Mucosa of gallbladder (tissue), 1 donor: ENCODE results near the gene MYL12B. TPM values are rescaled to one million over a fixed set of nuclear protein-coding genes. Genes with fewer than 3 reads are reported as not detected.
"Not testable (repeated sequence)": the region's sequence is repeated elsewhere in the genome, so short reads cannot be mapped to it uniquely, and the experiment has no call there.

Experiments used
- DNase-seq: peaks from one replicate; pipeline ENCODE4 v3.0.0-alpha.2; 2020; ENCODE audit warnings: low spot score
- total RNA-seq: library from RNA; stranded (reverse); gene quantifications from one replicate; pipeline ENCODE4 v1.2.1, GENCODE V29; 2021
- donor health status: DM: no; HTN: no; CAD: no.

The MYL12B gene
- total RNA-seq, 1 donor from 2014 or later: 342 TPM

DNA sequence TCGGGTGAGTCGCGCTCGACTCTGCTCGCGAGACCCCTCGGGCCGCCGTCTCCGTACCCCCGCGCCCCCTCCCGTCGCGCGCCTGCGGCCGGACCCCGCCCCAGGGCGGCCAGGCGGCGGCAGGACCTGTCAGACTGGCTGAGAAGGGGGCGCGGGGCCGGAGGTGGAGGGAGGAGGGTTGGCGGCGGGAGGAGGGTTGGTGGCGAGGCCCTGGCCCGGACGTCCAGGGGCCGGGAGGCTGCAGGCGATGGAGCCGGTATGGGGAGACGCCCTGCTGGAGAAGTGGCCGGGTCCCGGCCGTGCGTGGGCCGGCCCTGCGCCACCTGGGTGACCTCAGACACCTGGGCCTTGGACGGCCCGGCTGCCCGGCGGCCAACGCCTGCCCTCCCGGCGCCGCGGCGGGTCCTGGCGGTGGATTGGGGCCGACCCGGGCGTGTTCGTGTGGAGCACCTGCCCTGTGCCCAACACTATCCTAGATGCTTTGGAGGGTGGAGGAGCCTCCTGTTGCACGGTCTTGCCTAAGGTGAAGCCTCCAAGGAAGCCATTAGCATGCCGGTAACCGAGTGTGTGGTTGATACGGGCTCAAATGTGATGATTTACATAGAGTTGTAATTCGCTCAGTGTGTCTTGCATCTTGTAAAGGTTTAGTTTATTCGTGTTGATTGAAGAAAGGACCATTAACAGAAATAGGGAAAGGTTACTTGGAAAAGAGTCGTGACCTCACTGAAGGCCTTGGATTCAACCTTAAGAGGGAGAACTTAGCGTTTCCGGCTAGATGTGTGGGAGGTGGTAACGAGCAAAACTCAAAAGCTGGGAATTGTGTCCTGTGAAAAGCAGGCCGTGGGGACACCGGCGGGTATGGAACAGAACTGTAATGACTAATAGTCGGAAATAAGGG lies 550 bp downstream of the MYL12B start:
- DNase-seq: no peak

DNA sequence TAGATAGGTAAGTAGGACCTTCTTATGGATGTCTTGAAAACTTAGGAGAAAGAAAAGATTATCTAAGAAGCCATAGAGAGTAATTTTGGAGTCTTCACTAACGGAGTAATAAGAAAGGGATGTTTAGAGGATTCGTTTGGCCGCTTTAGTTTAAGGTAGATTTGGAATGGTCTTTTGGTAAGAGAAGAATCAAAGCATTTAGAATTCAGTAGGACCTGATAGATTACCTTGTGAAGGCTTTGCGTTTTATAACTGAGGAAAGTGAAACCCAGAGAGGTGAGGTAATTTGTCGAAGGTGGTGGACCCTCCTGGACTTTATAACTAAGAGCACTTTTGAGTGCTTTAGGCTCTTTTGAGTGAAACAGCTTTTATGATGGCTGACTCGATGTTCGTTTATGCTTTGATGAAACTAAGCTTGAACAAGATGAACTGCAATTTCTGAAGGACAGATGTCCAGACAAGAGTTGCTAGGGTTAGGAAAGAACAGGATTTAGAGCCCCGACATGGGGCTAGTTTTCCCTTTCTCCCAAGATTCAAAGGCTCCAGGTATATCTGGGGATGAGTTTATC lies 1.3 kb downstream of the MYL12B start:
- DNase-seq: no peak

DNA sequence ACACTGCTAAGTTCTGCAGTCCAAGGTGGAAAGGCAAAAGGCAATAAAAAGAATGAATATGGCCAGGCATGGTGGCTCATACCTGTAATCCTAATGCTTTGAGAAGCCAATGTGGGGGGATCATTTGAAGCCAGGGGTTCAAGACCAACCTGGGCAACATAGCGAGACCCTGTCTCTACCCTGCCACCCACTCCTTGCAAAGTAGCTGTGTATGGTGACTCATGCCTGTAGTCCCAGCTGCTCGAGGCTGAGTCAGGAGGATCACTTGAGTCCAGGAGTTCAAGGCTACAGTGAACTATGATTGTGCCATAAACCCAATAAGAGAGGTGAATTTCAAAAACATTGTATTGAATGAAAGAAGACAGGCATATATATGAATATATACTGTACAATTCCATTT lies 2.4 kb downstream of the MYL12B start:
- DNase-seq: no peak

DNA sequence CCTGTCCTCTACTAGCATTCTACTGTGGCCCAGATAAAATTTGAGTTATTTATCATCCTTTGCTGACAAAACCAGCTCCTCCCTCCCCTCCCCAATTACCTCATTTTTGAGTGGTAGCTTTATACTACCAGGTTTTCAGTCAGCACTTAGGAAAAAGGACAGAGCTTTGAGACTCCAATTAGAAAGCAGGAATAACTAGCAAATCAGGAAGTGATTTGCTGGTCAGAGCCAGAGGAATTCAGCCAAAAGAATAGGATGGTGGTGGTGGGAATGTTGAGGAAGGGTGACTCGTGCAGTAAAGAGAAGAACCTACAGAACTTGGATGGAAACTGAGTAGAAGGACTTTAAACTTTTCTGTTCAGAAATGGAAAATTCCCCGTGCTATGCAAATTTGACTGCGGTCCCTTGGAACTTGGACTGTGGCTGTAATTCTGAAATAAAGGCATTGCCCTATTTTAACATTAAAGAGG lies 3.7 kb downstream of the MYL12B start:
- no peak for DNase-seq

- DNase-seq: no peak
Measured at GRCh38 chr18:3266062-3266608, 4.2 kb downstream of the MYL12B start.

- no peak for DNase-seq
Measured at GRCh38 chr18:3268306-3268705, 6.4 kb downstream of the MYL12B start.

DNA sequence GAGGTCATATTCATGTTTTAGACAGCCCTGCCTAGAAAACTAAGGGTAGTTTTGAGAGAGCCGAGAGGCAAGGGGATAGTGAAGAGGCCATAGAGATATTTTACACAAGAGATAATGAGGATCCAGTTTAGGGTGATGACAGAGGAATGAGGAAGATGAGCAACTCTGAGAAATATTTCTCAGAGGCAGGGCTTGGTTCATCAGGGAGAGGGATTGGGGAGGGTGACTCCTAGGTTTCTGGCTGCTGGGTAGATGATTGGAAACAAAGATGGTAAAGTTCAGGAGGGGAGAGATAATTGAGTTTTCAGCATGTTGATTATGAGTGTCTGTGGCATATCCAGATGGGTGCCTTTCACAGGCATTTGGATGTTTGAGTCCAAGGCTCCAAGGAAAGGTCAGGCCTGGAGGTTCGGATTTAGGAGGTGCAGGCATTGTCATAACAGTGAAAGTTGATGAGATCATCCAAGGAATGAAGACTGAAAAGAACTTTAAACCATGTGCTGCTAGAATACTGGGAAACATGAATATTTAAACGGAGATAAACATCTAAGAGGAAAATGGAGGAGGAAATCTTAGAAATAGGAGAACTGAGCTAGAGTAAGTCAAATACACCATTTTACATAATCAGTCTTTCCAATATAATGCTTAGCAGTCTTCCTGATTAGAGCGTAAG lies 7.4 kb downstream of the MYL12B start:
- DNase-seq: no peak

DNA sequence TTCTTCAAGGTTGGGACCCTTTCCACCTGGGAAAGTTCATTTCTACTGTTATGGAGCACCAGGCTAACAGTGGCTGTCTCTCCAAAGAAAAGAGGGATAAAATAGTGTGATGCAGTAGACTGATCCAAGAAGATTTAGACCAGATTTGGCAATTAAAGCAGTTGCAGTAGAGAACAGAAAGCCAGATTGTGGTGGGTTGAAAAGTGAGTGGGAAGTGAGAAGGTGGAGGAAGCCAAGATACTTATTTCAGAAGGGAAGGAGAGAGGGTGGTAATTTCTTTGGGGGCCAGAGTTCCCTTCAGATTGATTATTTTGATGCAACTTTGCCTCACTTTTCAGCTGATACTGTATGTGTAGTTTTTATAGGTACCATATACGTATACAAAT lies 8.0 kb downstream of the MYL12B start:
- no peak for DNase-seq

GRCh38 chr18:3273042-3273441 lies 11.1 kb downstream of the MYL12B start:
- no peak for DNase-seq

- not testable (repeated sequence) for DNase-seq
Measured at GRCh38 chr18:3277643-3278213, 15.8 kb downstream of the MYL12B start.

DNA sequence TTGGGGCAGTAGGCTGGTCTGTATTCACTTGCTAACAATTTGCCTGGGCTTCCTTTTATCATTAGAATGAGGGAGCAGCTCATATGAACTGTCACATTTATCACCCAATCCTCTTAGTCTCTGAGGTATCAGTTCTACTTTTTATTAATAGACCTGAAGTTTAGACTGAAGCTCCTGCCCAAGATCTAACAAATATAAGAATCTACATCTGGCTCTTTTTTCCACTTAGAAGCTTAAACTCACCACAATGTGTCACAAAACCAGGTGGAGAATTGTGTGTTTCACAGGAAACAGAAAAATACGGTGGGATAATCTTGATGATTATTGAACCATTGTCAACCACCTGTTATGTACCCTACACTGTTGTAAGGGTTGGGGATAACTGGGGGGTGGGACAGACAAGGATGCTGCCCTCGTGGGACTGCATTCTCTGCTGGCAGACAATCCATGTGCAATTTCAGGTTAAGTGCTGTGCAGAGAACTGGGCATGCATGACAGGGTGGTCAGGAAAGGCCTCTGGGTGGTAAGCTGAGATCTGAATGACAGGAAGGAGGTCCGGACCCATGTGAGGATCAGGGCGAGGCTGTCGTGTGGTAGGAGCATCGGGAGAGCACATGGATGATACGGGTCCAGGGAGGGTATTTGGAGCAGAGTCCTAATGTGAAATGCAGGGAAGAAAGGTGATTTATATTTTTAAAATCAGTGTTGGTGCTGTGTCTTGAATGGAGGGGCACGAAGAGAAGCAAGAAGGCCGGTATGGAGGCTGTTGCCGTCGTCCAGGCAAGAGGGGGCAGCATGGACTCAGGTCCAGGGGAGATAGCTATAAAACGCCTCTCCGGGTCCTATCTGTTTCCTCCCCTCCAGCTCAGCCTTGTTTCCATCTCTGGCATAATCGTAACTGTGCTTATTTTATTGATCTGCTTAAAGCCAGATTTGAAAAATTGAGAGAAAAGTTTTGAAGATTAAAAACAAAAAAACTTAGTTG lies 17.6 kb downstream of the MYL12B start:
- no peak for DNase-seq

DNA sequence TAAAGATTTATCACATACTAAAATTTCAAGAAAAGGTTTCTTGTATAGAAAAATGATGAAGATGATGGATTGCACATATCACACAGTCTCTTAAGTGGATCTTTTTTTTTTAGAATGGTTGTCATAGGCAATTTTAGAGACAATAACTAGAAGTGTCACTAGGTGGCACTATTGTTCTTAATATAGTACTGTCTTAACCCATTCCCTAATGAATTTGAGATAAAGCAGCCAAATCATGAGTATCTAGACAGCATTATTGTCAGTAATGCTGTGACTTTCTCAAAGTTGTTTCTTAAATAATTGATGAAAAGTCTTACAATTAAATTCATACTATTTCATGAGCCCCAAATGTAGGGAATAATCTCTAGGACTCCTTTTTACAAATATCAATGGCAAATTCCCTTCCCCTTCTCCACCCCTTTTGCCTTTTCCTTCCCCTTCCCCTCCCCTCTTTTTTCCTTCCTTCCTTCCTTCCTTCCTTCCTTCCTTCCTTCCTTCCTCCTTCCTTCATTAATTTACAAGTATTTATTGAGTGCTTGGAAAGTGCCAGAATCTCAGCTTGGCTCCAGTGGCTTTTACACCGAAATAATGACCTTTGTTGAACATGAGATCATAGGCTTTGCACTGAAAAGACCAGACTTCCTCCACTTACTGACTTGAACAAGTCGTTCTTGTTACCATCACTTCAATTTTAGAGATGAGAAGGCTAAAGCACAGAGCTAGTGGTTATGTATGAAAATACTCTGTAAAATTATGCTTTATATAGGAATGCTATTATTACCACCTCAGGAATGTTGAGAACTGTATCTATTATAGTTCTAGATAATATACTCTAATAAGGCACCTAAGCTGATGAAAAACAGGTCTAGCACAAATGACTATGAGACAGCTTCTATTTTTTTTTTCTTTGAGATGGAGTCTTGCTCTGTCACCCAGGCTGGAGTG lies 19.8 kb downstream of the MYL12B start:
- no peak for DNase-seq

DNA sequence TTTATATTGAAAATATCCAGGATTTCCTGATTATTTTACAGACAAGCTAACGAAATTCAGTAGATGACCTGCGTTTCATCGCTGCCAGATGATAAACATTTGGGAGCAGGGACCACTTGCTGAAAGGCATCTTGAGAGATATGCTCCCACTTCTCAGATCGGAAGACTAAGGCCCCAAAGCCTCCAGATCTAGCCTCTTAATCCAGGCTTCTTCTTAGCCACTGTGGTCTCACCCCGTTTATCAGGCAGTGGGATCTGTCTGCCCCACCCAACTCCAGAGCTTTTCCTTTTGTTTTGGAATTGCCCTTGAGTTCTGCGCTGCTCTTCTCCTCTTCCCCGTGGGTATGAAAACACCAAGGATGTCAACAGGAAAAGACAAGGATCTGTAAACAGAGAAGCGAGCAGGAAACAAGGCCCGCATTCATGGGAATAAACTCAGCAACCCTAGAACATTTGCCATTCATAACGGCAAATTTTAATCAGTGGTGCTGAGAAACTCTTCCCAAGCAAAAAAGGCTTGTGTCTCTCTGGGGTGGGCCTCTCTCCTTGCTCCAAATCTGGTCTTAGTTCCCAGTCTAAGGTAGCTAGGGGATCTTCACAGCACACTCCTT lies 21.4 kb downstream of the MYL12B start:
- no peak for DNase-seq

GRCh38 chr18:3283908-3284307 lies 22.0 kb downstream of the MYL12B start:
- no peak for DNase-seq

DNA sequence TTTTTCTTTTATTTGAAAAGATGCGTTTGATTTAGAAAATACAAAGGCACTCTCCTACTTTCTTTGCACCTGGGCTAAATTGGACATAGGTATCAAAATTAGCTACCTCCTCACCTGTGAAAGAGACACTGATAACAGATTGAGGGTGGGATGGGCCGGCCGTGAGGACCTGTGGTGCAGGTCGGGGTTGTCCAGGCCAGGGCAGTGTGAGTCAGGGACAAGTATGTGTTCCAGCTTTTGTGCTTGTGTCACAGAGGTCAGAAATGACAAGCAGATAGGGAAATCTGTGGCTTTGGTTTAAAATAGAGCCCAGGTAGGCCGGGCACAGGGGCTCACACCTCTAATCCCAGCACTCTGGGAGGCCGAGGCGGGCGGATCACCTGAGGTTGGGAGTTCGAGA lies 22.6 kb downstream of the MYL12B start:
- no peak for DNase-seq

- no peak for DNase-seq
Measured at GRCh38 chr18:3286159-3286558, 24.2 kb downstream of the MYL12B start.

- DNase-seq: no peak
Measured at GRCh38 chr18:3293196-3293951, 31.4 kb downstream of the MYL12B start.

GRCh38 chr18:3294435-3295080 lies 32.6 kb downstream of the MYL12B start:
- DNase-seq: no peak
